ENCODE measurements around the gene ZBTB26. TPM values are rescaled to one million over a fixed set of nuclear protein-coding genes. Genes with fewer than 3 reads are reported as not detected.

ZBTB26 gene
- total and polyA plus RNA-seq, 2 donors, result 6.7 to 7.0 TPM

- H3K27me3 ChIP-seq (ENCODE audit: control insufficient read depth in 2 of 2, insufficient read depth in 1 of 2, low read length in 1 of 2), result no peaks in the 10 kb centered on the region
- no peaks in the 10 kb centered on the region for H3K9me3 ChIP-seq (ENCODE audit: control insufficient read depth in 2 of 2, insufficient read depth in 1 of 2, low read length in 1 of 2)
- H3K4me3 ChIP-seq (ENCODE audit: low read length in 2 of 2), result no peak overlapping the region
- H3K36me3 ChIP-seq (ENCODE audit: control insufficient read depth in 2 of 2, insufficient read depth in 2 of 2, low read length in 1 of 2), result no peaks in the 10 kb centered on the region
- no peaks in the 10 kb centered on the region for H3K4me1 ChIP-seq (ENCODE audit: control insufficient read depth in 2 of 2, insufficient read depth in 2 of 2, low read length in 2 of 2)
- no peak overlapping the region for H3K27ac ChIP-seq (ENCODE audit: low read depth in 1 of 2, low read length in 1 of 2)
- WGBS, result 97% methylated on average over 1 of the region's 1 CpG
- DNase-seq (ENCODE audit: low read depth in 6 of 9, low spot score in 9 of 9), result no peak
Observed at GRCh38 chr9:122949696-122950095, 18.4 kb upstream of the ZBTB26 start.

DNA sequence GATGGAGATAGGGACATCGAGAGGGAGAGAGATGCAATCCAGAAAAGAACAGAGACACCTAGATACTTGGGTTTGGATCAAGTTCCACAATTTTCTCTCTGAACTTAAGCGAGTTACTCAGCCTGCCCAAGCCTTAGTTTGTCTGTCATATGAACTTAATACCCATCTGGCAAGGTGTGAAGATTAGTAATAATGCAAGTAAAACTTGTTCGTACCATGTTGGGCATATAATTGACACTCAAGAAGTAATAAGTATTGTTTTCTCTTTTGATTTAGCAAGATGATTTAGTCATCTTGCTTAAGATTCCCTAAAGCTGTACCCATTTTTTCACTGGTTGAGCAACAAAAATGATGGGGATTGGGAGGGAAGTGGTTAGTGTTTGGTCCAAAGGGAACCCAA is 17.0 kb upstream of the ZBTB26 start:
- Histone ChIP-seq H3K36me3 (ENCODE audit: control insufficient read depth in 2 of 2, insufficient read depth in 2 of 2, low read length in 1 of 2) (peaks cover 0 to 3% of the 10 kb centered on the region in 2 donors), H3K9me3 (ENCODE audit: control insufficient read depth in 2 of 2, insufficient read depth in 1 of 2, low read length in 1 of 2) (no peaks in the 10 kb centered on the region), H3K4me3 (ENCODE audit: low read length in 2 of 2) (no peak overlapping the region), H3K4me1 (ENCODE audit: control insufficient read depth in 2 of 2, insufficient read depth in 2 of 2, low read length in 2 of 2) (no peaks in the 10 kb centered on the region), H3K27ac (ENCODE audit: low read depth in 1 of 2, low read length in 1 of 2) (no peak overlapping the region), H3K27me3 (ENCODE audit: control insufficient read depth in 2 of 2, insufficient read depth in 1 of 2, low read length in 1 of 2) (no peaks in the 10 kb centered on the region)
- DNase-seq (ENCODE audit: low read depth in 6 of 9, low spot score in 9 of 9), result no peak
- 95% methylated on average over 3 of the region's 3 CpGs for WGBS

GRCh38 chr9:122946461-122947005 is 15.2 kb upstream of the ZBTB26 start:
- DNase-seq (ENCODE audit: low read depth in 6 of 9, low spot score in 9 of 9), result no peak
- peaks cover 0 to 3% of the 10 kb centered on the region in 2 donors for H3K36me3 ChIP-seq (ENCODE audit: control insufficient read depth in 2 of 2, insufficient read depth in 2 of 2, low read length in 1 of 2)
- H3K27ac ChIP-seq (ENCODE audit: low read depth in 1 of 2, low read length in 1 of 2), result no peak overlapping the region
- no peaks in the 10 kb centered on the region for H3K27me3 ChIP-seq (ENCODE audit: control insufficient read depth in 2 of 2, insufficient read depth in 1 of 2, low read length in 1 of 2)
- WGBS, result 91% methylated on average over 1 of the region's 1 CpG
- peaks cover 3 to 6% of the 10 kb centered on the region in 2 donors for H3K4me1 ChIP-seq (ENCODE audit: control insufficient read depth in 2 of 2, insufficient read depth in 2 of 2, low read length in 2 of 2)
- no peak overlapping the region for H3K4me3 ChIP-seq (ENCODE audit: low read length in 2 of 2)
- no peaks in the 10 kb centered on the region for H3K9me3 ChIP-seq (ENCODE audit: control insufficient read depth in 2 of 2, insufficient read depth in 1 of 2, low read length in 1 of 2)

DNA sequence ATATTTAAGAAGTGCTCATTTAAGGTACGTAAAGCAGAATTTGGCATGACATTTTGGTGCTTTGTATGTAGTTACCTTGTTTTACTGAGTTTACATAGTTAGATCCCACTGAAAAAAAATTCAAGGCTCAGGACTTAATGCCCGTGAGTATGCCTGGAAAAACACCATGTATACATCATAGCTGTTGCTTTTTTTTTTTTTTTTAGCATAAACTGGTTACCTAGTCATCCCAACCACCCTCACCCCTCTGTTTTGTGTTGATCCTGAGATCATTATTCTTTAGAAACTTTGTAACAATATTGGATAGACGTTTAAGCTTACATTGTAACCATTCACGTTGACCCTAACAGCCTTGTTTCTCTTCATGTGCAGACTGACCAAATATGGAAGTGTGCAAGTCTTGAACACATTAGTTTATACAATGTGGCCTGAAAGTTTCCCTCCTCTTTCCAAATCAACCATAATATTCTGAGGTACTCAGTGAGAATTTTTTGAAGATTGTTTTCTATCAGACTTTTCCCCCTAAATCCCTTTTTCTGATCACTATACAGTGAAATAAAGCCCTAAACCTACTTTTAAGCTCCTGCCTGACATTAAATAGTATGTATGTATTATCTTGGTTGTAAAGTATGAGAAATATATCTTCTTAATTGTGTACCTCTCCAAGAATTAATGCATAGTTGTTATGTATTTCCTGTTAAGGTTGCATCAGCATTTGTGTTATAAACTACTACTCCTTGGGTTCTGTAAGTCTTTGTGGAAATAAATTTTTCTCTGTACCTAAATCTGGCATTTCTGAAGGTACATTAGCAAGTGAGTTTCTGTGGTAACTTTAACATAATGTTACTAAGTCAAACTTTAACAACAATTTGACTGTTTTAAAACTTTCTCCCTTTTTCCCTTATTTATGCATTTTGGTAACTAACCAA is 13.9 kb upstream of the ZBTB26 start:
- Histone ChIP-seq H3K4me1 (ENCODE audit: control insufficient read depth in 2 of 2, insufficient read depth in 2 of 2, low read length in 2 of 2) (peaks cover 8 to 12% of the 10 kb centered on the region in 2 donors), H3K27me3 (ENCODE audit: control insufficient read depth in 2 of 2, insufficient read depth in 1 of 2, low read length in 1 of 2) (no peaks in the 10 kb centered on the region), H3K4me3 (ENCODE audit: low read length in 2 of 2) (no peak overlapping the region), H3K27ac (ENCODE audit: low read depth in 1 of 2, low read length in 1 of 2) (no peak overlapping the region), H3K36me3 (ENCODE audit: control insufficient read depth in 2 of 2, insufficient read depth in 2 of 2, low read length in 1 of 2) (peaks cover 0 to 3% of the 10 kb centered on the region in 2 donors), H3K9me3 (ENCODE audit: control insufficient read depth in 2 of 2, insufficient read depth in 1 of 2, low read length in 1 of 2) (peaks cover 0 to 1% of the 10 kb centered on the region in 2 donors)
- 94% methylated on average over 4 of the region's 4 CpGs for WGBS
- DNase-seq (ENCODE audit: low read depth in 6 of 9, low spot score in 9 of 9), result no peak

- Histone ChIP-seq H3K27ac (ENCODE audit: low read depth in 1 of 2, low read length in 1 of 2) (peak overlapping the region; percentile 92 to 96), H3K9me3 (ENCODE audit: control insufficient read depth in 2 of 2, insufficient read depth in 1 of 2, low read length in 1 of 2) (peaks cover 0 to 1% of the 10 kb centered on the region in 2 donors), H3K36me3 (ENCODE audit: control insufficient read depth in 2 of 2, insufficient read depth in 2 of 2, low read length in 1 of 2) (peaks cover 2 to 7% of the 10 kb centered on the region in 2 donors), H3K4me1 (ENCODE audit: control insufficient read depth in 2 of 2, insufficient read depth in 2 of 2, low read length in 2 of 2) (peaks cover 9 to 14% of the 10 kb centered on the region in 2 donors), H3K27me3 (ENCODE audit: control insufficient read depth in 2 of 2, insufficient read depth in 1 of 2, low read length in 1 of 2) (no peaks in the 10 kb centered on the region), H3K4me3 (ENCODE audit: low read length in 2 of 2) (peak overlapping the region; percentile 87 to 89)
- DNase-seq (ENCODE audit: low read depth in 6 of 9, low spot score in 9 of 9), result peak in 4 of 9 donors; percentile 13 to 47 (median 38)
- 23% methylated on average over 17 of the region's 17 CpGs for WGBS
Observed at GRCh38 chr9:122941582-122942234, 10.4 kb upstream of the ZBTB26 start.

GRCh38 chr9:122940749-122941581 is 9.7 kb upstream of the ZBTB26 start, which contains the start of gene RABGAP1:
TSS of gene RABGAP1 (plus strand) at chr9:122941020. CDS start at chr9:122957060, 16,040 bp downstream.
- Histone ChIP-seq H3K27me3 (ENCODE audit: control insufficient read depth in 2 of 2, insufficient read depth in 1 of 2, low read length in 1 of 2) (no peaks in the 10 kb centered on the region), H3K27ac (ENCODE audit: low read depth in 1 of 2, low read length in 1 of 2) (peak within 1 kb of the TSS; percentile 92 to 96), H3K4me1 (ENCODE audit: control insufficient read depth in 2 of 2, insufficient read depth in 2 of 2, low read length in 2 of 2) (peaks cover 9 to 14% of the 10 kb centered on the region in 2 donors), H3K9me3 (ENCODE audit: control insufficient read depth in 2 of 2, insufficient read depth in 1 of 2, low read length in 1 of 2) (peaks cover 0 to 1% of the 10 kb centered on the region in 2 donors), H3K36me3 (ENCODE audit: control insufficient read depth in 2 of 2, insufficient read depth in 2 of 2, low read length in 1 of 2) (peaks cover 7 to 12% of the 10 kb centered on the region in 2 donors), H3K4me3 (ENCODE audit: low read length in 2 of 2) (peak within 1 kb of the TSS; percentile 87 to 89)
- DNase-seq (ENCODE audit: low read depth in 6 of 9, low spot score in 9 of 9), result peak; percentile 93 to 99 (median 97)
- under 1% methylated on average over 54 of the region's 54 CpGs for WGBS

DNA sequence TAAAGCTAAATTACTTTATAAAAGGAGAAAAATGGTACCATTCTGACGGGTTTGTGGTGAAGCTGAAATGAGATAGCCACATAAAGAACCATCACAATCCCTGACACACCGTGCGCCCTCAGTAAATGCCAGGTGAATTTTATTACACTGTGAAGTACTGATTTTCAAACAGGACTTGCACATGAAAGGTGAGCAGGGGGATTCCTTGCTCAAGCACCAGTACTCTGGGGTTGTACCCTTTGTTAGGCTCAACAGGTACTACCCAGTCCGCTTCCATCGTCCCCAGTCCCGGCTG is 9.1 kb upstream of the ZBTB26 start:
- H3K27me3 ChIP-seq (ENCODE audit: control insufficient read depth in 2 of 2, insufficient read depth in 1 of 2, low read length in 1 of 2), result no peaks in the 10 kb centered on the region
- peaks cover 9 to 14% of the 10 kb centered on the region in 2 donors for H3K4me1 ChIP-seq (ENCODE audit: control insufficient read depth in 2 of 2, insufficient read depth in 2 of 2, low read length in 2 of 2)
- DNase-seq (ENCODE audit: low read depth in 6 of 9, low spot score in 9 of 9), result no peak
- peaks cover 7 to 12% of the 10 kb centered on the region in 2 donors for H3K36me3 ChIP-seq (ENCODE audit: control insufficient read depth in 2 of 2, insufficient read depth in 2 of 2, low read length in 1 of 2)
- H3K27ac ChIP-seq (ENCODE audit: low read depth in 1 of 2, low read length in 1 of 2), result peak overlapping the region; percentile 40 to 86
- H3K4me3 ChIP-seq (ENCODE audit: low read length in 2 of 2), result peak overlapping the region; percentile 87 to 89
- H3K9me3 ChIP-seq (ENCODE audit: control insufficient read depth in 2 of 2, insufficient read depth in 1 of 2, low read length in 1 of 2), result peaks cover 0 to 1% of the 10 kb centered on the region in 2 donors
- 36% methylated on average over 6 of the region's 6 CpGs for WGBS

- peaks cover 0 to 1% of the 10 kb centered on the region in 2 donors for H3K9me3 ChIP-seq (ENCODE audit: control insufficient read depth in 2 of 2, insufficient read depth in 1 of 2, low read length in 1 of 2)
- DNase-seq (ENCODE audit: low read depth in 6 of 9, low spot score in 9 of 9), result no peak
- no peaks in the 10 kb centered on the region for H3K27me3 ChIP-seq (ENCODE audit: control insufficient read depth in 2 of 2, insufficient read depth in 1 of 2, low read length in 1 of 2)
- no peak overlapping the region for H3K27ac ChIP-seq (ENCODE audit: low read depth in 1 of 2, low read length in 1 of 2)
- peaks cover 9 to 14% of the 10 kb centered on the region in 2 donors for H3K4me1 ChIP-seq (ENCODE audit: control insufficient read depth in 2 of 2, insufficient read depth in 2 of 2, low read length in 2 of 2)
- 96% methylated on average over 4 of the region's 4 CpGs for WGBS
- H3K36me3 ChIP-seq (ENCODE audit: control insufficient read depth in 2 of 2, insufficient read depth in 2 of 2, low read length in 1 of 2), result peaks cover 7 to 12% of the 10 kb centered on the region in 2 donors
- H3K4me3 ChIP-seq (ENCODE audit: low read length in 2 of 2), result no peak overlapping the region
Observed at GRCh38 chr9:122939601-122940000, 8.3 kb upstream of the ZBTB26 start.
